ENCODE data around the gene ZNF608. TPM values are rescaled to one million over a fixed set of nuclear protein-coding genes. Genes with fewer than 3 reads are reported as not detected.

ZNF608 gene
- 5.5 and 11.5 TPM in 2 replicates for total RNA-seq

GRCh38 chr5:124745928-124746915 lies at the start of gene ZNF608:
Gene ZNF608, minus strand, starts transcription at chr5:124746639. Its CDS starts 1,650 bp downstream, at chr5:124744989.

Data from placental pericyte (primary cell).